NB4 (cell line): ENCODE results near the gene SLC12A1.

Source experiments
- DNase-seq: peaks from one replicate; pipeline ENCODE4 v3.0.0; 2010; ENCODE audit warnings: low read depth
- H3K4me3 ChIP-seq: one replicate; pipeline ENCODE4 v1.5.1; 2011; ENCODE audit warnings: mild to moderate bottlenecking, low read depth, low read length, moderate library complexity
- CTCF ChIP-seq: IDR thresholded peaks from one replicate; pipeline ENCODE4 v1.5.1; 2012; ENCODE audit warnings: low read depth, low read length
- MAX ChIP-seq: IDR thresholded peaks from 2 replicates; pipeline ENCODE4 v1.6.1; 2011; ENCODE audit warnings: low read depth, low read length
- MYC ChIP-seq: IDR thresholded peaks from 2 replicates; pipeline ENCODE4 v1.6.1; 2011; ENCODE audit warnings: low read depth, low read length
- POLR2A ChIP-seq: IDR thresholded peaks from 2 replicates; pipeline ENCODE4 v1.6.1; 2011; ENCODE audit warnings: mild to moderate bottlenecking; ENCODE audit not compliant: insufficient read length; ENCODE audit errors: extremely low read depth

Gene SLC12A1

GRCh38 chr15:48279608-48280007 is 73.5 kb downstream of the SLC12A1 start:
- TF ChIP-seq MYC (no peak), MAX (no peak), POLR2A (no peak), CTCF (no peak)
- H3K4me3 ChIP-seq: no peak overlapping the region
- no peak for DNase-seq

DNA sequence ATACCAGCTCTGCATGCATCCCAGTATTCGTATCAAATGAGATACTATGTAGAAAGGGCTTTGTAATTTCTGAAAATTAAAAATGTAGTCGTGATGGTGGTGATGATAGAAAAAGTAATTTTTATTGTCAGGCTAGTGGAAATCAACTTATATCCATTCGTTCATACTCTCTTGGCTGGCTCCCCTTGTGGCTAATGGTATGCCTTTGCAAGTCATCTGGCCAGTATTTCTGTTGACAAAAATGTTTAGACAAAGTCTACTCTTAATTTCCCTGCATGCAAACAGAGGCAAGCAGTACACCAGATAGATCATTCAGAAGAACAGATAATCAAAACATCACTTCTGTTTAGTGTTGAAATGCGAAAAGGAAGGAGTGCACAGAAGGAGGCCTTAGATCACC is 75.6 kb downstream of the SLC12A1 start:
- TF ChIP-seq MYC: no peak
- no peak for TF ChIP-seq CTCF
- TF ChIP-seq POLR2A: no peak
- TF ChIP-seq MAX: no peak
- no peak for DNase-seq

GRCh38 chr15:48282216-48282615 is 76.1 kb downstream of the SLC12A1 start:
- TF ChIP-seq MAX (no peak), POLR2A (no peak), CTCF (no peak), MYC (no peak)
- no peak overlapping the region for H3K4me3 ChIP-seq
- DNase-seq: no peak

More for the DNA sequence above, 75.6 kb downstream of the SLC12A1 start:
- no peak overlapping the region for H3K4me3 ChIP-seq

DNA sequence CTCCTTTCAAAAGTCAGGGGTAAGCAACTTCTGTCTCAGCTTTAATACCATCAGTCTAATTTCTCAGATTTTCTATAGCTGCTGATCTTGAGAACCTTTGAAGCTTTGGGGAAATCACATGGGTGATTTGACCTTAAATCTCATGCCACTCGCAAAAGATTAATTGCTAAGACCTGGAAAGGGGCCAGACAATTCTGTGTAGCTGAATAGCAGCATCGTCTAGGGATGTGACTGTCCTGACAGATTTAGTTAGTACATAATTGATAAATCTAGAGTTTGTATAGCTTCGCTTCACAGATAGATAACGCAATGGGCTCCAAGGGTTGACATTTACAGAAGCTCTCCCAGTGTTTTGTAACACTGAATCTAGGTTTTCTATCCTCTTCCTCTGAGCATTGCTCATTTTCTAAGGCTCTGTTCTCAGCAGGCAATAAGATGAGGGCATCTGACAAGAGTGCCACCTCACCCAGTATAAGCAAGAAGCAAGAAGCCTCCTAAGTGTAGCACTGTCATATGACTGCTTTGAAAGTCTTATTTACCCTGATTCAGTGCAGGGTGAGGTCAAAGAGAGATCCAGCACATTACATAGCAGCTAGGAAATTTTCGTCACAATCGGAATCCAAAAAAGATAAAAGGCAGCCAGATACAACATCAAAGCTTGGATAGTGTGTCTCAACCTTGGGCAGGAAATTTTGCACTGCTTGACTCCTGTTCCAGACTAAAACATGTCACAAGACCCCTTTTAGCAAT is 77.5 kb downstream of the SLC12A1 start:
- DNase-seq: no peak
- no peak overlapping the region for H3K4me3 ChIP-seq
- TF ChIP-seq MYC: no peak
- no peak for TF ChIP-seq POLR2A
- TF ChIP-seq MAX: no peak
- TF ChIP-seq CTCF: no peak

DNA sequence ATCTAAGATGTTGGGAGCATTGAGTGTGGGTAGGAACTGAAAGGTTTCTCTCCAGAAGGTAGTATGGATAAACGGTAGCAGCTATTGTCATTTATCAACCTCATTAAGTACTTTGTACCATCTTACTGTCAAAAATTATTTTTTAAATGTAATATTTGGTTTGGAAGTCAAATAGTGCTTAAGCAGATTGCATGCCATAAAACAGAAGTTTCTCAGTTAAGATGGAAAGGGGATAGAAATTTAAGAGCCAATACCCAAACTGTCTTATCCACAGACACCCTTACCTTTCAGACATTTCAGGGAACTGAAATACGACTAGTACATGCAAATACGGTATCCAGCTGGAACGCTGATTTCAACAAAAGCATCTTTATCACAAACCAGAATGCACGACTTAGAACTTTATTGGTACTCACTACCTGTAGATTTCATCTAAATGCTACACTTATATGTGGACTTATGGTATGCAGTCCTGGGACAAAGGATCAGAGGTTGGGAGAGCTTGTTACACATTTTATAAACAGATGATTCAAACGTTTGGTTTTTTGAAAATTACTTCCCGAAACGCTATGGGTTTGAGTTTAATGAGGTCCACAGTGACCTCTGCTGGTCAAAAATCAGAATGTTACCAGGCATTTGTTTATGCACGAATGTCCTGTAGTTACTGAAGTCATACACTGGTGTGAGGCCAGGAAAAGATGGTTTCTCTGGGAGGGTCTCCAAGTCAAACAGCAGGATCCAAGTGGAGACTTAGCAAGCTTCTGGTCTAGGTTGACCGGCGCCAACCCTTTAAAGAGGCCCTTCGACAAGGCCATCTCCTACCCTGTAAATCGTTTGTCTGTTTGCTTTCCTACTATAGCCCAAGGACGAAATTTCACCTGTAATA is 79.5 kb downstream of the SLC12A1 start:
- TF ChIP-seq POLR2A (no peak), MAX (no peak), CTCF (peak; percentile 55), MYC (no peak)
- no peak overlapping the region for H3K4me3 ChIP-seq
- DNase-seq: peak; percentile 73
